Activated T-helper 17 cell treated with anti-CD3 and anti-CD28 coated beads, Interleukin-2, amount 50 U/mL, for 72 hours (primary cell): ENCODE measurements around the gene GALE. TPM values are rescaled to one million over a fixed set of nuclear protein-coding genes. Genes with fewer than 3 reads are reported as not detected.
A peak's percentile ranks its signal among the peaks of the same experiment; 100 is the strongest.
"Not testable (repeated sequence)": the region's sequence is repeated elsewhere in the genome, so short reads cannot be mapped to it uniquely, and the experiment has no call there.

ENCODE experiments used
- ATAC-seq: fragments of 150-1000 bp; cut with Tn5 transposase; replicated peaks from 2 replicates; pipeline ENCODE4 v1.10.0; 2021; ENCODE audit warnings: mild to moderate bottlenecking, moderate library complexity
- H3K27ac Mint-ChIP-seq: one replicate; pipeline ENCODE4 v1.8.0; 2022; ENCODE audit warnings: mixed read lengths
- H3K27me3 Mint-ChIP-seq: one replicate; pipeline ENCODE4 v1.8.0; 2022; ENCODE audit warnings: mixed read lengths
- H3K36me3 Mint-ChIP-seq: one replicate; pipeline ENCODE4 v1.8.0; 2022; ENCODE audit warnings: low read depth, mild to moderate bottlenecking, mixed read lengths
- H3K4me1 Mint-ChIP-seq: one replicate; pipeline ENCODE4 v1.8.0; 2022; ENCODE audit warnings: mixed read lengths
- H3K4me3 Mint-ChIP-seq: one replicate; pipeline ENCODE4 v1.8.0; 2022; ENCODE audit warnings: mild to moderate bottlenecking, mixed read lengths
- H3K9me3 Mint-ChIP-seq: one replicate; pipeline ENCODE4 v1.8.0; 2022; ENCODE audit warnings: mixed read lengths
- total RNA-seq, 2 donors: library from RNA; stranded (reverse); gene quantifications; one replicate each; pipeline ENCODE4 v1.2.3, GENCODE V29; 2022

The GALE gene
- total RNA-seq: 10 to 100 TPM; 56.6 to 57.1 TPM

DNA sequence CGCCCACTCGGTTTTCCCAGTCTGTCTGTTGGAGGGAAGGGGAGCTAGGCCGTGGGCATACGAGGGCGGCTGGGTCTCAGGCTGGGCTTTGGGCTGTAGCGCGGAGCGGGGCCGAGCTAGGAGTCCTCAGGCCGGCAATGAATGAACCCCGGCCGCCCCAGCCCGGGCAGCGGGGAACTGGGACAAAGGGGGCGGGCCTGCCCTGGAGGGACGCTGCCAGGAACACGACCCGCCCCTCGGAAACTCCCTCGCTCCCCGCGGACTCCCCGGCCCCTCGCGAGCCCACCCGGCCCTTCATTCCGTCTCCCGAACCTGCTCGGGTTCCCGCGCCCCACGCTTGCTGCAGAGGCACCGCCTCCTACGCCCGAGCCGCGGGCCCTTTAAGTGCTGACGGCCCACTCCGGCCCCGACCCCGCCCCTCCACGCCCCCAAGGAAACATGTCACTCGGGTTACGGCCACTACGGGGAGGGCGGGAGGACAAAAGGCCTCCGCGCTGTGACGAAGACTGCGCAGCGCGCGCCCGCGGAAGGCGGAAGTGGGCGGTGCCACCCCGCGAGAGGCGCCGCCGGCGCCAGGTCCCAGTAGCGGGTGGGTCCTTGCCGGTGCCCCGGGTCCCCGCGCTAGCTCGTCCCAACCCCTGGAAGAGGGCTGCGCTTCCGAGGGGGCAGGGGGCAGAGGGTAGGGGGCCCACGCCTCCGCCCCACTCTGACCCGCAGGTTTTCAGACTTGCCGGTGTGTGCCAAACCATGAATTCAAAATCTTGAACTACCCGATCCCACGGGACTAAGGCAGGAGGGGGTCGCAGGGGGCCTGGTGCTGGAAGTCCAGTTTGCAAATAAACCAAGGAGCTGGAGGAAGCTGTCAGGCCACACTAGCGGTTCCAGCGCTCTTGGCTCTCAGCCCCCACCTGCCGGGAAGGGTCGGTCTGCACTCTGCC lies at the start of gene GALE:
Gene GALE (minus strand): TSS at position 355 of the 938 bp plus-strand sequence. CDS start 1,747 bp downstream, outside the sequence.
- Mint-ChIP-seq H3K27ac (peak within 1 kb of the TSS; percentile 93), H3K9me3 (no peaks in the 10 kb centered on the region), H3K4me3 (peak within 1 kb of the TSS; percentile 93), H3K27me3 (no peaks in the 10 kb centered on the region), H3K4me1 (peaks cover 8% of the 10 kb centered on the region), H3K36me3 (peaks cover 62% of the 10 kb centered on the region)
- peak; percentile 90 for ATAC-seq

DNA sequence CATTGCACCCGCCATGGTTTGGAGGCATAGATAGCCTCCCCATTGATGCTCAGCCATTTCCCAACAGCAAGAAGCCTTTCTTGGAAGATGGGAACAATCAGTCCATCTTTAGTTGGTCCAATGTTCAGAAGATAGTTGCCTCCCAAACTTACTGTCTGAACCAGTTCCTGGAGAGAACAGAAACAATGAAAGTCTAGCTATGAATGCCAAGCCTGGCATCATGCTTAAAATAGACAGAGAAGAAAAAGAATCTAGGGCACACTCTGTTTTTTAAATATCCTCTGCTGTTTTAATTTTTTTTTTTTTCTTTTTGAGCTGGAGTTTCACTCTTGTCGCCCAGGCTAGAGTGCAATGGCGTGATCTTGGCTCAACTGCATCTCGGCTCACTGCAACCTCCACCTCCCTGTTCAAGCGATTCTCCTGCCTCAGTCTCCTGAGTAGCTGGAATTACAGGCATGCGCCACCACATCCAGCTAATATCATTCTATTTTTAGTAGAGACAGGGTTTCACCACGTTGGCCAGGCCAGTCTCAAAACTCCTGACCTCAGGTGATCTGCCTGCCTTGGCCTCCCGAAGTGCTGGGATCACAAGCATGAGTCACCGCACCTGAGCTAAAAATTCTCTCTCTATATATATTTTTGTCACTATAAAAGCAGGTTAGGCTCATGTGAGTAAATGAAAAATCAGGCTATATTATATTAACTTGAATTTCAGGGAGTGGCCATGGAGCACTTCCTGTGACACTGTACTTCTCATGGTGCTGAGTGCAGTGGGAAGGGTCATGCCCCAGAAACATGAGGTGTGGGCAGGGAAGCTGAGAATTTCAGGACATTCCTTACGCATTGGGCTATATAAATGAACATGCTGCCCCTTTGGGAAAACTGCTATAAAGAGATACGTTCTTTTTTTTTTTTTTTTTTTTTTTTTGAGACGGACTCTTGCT lies 48.4 kb upstream of the GALE start:
- Mint-ChIP-seq H3K27me3 (no peaks in the 10 kb centered on the region), H3K27ac (no peak overlapping the region), H3K9me3 (no peaks in the 10 kb centered on the region), H3K4me1 (no peaks in the 10 kb centered on the region), H3K4me3 (no peak overlapping the region), H3K36me3 (peaks cover 45% of the 10 kb centered on the region)
- ATAC-seq: no peak

DNA sequence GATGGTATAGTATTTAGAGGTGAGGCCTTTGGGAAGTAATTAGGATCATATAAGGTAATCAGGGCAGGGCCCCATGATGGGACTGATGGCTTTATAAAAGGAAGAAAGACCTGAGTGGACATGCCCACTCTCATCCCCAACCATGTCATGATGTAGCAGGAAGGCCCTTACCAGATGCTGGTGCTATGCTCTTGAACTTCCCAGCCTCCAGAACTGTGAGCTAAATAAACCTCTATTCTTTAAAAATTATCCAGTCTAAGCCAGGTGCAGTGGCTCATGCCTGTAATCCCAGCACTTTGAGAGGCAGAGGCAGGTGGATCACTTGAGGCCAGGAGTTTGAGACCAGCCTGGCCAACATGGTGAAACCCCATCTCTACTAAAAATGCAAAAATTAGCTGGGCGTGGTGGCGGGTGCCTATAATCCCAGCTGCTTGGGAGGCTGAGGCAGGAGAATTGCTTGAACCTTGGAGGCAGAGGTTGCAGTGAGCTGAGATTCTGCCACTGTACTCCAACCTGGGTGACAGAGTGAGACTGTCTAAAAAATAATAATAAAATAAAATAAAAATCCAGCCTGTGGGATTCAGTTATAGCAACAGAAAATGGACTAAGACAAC lies 47.0 kb upstream of the GALE start:
- not testable (repeated sequence) for H3K27me3 Mint-ChIP-seq, ATAC-seq, H3K4me3 Mint-ChIP-seq, H3K27ac Mint-ChIP-seq, H3K4me1 Mint-ChIP-seq, H3K9me3 Mint-ChIP-seq
- peaks cover 45% of the 10 kb centered on the region for H3K36me3 Mint-ChIP-seq

DNA sequence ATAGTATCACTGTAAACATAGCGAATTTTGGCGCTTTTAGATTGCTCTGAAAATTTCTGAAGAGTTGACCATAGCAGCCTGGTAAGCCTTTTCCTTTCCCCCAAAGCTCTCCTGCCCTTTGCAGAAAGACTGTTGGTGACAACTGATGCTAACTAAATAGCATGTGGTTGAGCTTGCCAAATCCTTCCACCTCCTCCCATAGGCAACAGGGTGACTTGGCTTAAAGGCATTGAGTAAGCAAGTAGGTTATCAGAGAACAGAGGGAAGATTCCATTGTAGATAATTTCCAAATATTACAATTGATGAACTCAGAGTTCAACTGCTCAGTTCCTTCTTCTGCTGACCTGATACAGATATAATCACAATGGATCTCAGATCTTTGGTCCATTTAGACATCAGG lies 44.6 kb upstream of the GALE start:
- Mint-ChIP-seq H3K27ac (no peak overlapping the region), H3K4me1 (no peaks in the 10 kb centered on the region), H3K4me3 (no peak overlapping the region), H3K9me3 (no peaks in the 10 kb centered on the region), H3K36me3 (peaks cover 45% of the 10 kb centered on the region), H3K27me3 (no peaks in the 10 kb centered on the region)
- ATAC-seq: no peak

DNA sequence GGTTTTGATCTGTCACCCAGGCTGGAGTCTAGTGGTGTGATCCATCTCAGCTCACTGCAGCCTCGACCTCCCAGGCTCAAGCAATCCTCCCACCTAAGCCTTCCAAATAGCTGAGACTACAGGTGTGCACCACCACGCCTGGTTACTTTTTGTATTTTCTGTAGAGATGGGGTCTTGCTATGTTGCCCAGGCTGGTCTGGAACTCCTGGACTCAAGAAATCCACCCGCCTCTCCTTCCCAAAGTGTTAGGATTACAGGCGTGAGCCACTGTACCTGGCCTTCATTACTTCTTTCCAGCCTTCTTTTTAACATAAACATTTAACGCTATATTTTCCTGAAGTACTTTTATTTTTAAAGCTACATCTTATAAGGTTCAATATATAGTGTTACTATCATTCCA lies 43.1 kb upstream of the GALE start:
- H3K36me3 Mint-ChIP-seq: peaks cover 40% of the 10 kb centered on the region
- no peak overlapping the region for H3K27ac Mint-ChIP-seq
- H3K27me3 Mint-ChIP-seq: no peaks in the 10 kb centered on the region
- ATAC-seq: no peak
- H3K4me1 Mint-ChIP-seq: no peaks in the 10 kb centered on the region
- no peaks in the 10 kb centered on the region for H3K9me3 Mint-ChIP-seq
- H3K4me3 Mint-ChIP-seq: no peak overlapping the region

DNA sequence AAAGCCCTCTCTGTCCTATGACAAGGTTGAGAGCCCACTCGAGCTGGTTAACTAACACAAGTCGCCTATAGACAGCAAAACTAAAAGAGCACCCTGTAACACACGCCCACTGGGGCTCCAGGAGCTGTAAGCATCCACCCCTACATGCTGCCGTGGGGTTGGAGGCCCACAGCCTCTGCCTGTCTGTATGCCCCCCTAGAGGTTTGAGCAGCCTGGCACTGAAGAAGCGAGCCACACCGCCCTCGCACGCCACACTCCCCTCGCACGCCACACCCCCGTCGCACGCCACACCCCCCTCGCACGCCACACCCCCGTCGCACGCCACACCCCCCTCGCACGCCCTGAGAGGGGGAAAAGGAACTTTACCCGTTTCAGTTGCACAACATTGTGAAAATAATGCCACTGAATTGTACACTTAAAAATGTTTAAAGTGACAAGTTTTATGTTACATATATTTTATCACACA lies 37.9 kb upstream of the GALE start:
- H3K4me3 Mint-ChIP-seq: peak overlapping the region; percentile 82
- peaks cover 10% of the 10 kb centered on the region for H3K27me3 Mint-ChIP-seq
- peaks cover 9% of the 10 kb centered on the region for H3K4me1 Mint-ChIP-seq
- no peak overlapping the region for H3K27ac Mint-ChIP-seq
- H3K9me3 Mint-ChIP-seq: no peaks in the 10 kb centered on the region
- no peaks in the 10 kb centered on the region for H3K36me3 Mint-ChIP-seq
- ATAC-seq: peak; percentile 99

DNA sequence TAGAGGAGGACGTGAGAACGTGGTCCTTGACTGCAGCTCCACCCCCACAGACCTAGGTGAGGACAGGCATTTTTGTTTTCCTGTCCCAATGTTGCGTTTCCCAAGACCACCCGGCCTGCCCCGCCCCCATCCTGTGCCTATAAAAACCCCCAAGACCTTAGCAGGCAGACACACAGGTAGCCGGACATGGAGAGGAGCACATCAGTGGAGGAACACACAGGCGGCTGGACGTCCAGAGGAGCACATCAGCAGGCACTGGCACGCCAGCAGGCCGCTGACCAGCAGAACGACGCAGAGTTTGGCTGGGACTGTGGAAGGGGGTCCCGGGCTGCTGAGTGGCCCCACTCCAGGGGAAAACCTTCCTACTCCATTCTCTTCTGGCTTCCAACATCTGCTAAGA lies 37.4 kb upstream of the GALE start:
- Mint-ChIP-seq H3K27me3 (peaks cover 10% of the 10 kb centered on the region), H3K27ac (no peak overlapping the region), H3K4me3 (peak overlapping the region; percentile 82), H3K36me3 (no peaks in the 10 kb centered on the region), H3K9me3 (no peaks in the 10 kb centered on the region), H3K4me1 (peaks cover 9% of the 10 kb centered on the region)
- peak; percentile 8 for ATAC-seq

DNA sequence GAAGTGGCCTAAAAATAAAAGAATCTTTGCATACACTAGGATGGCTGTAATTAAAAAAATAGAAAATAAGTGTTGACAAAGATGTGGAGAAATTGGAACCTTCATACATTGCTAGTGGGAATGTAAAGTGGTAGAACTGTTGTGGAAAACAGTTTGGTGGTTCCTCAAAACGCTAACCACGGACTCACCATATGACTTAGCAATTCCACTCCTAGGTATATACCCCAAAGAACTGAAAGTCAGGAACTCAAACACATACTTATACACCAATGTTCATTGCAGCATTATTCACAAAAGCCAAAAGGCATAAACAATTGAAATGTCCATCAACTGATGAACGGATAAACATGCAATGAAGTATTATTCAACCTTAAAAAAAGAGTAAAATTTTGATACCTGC lies 35.5 kb upstream of the GALE start:
- H3K27me3 Mint-ChIP-seq: peaks cover 10% of the 10 kb centered on the region
- peaks cover 9% of the 10 kb centered on the region for H3K4me1 Mint-ChIP-seq
- peak; percentile 24 for ATAC-seq
- H3K36me3 Mint-ChIP-seq: no peaks in the 10 kb centered on the region
- no peaks in the 10 kb centered on the region for H3K9me3 Mint-ChIP-seq
- no peak overlapping the region for H3K4me3 Mint-ChIP-seq
- H3K27ac Mint-ChIP-seq: no peak overlapping the region

DNA sequence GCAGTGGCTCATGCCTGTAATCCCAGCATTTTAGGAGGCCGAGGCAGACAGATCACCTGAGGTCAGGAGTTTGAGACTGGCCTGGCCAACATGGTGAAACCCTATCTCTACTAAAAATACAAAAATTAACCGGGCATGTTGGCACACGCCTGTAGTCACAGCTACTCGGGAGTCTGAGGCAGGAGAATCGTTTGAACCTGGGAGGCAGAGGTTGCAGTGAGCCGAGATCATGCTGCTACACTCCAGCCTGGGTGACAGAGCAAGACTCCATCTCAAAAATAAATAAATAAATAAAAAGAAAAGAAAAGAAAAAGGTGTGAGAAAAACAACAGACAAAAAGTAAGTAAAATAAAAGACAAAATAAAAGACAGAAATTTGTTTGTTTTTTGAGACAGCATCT lies 33.6 kb upstream of the GALE start:
- not testable (repeated sequence) for H3K36me3 Mint-ChIP-seq, H3K4me1 Mint-ChIP-seq, H3K9me3 Mint-ChIP-seq, H3K27ac Mint-ChIP-seq, H3K4me3 Mint-ChIP-seq, H3K27me3 Mint-ChIP-seq, ATAC-seq

DNA sequence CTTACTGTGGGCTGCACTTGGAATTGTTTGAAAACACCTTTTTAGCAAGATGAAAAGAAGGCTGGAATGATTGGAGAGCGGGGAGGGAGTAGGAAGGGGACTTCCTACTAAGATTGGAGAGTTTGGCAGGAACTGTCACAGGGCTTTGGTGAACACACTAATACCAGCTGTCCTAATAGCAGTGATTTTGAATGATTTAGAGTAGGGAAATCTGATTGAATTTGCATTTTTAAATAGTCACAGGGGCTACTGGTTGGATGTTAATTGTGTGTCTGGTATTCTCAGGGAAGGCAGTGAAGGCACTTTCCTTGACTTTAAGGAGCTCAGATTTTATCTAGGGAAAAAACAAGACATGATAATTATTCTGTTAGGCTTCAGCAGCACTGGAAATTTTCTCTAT lies 27.2 kb upstream of the GALE start:
- no peak overlapping the region for H3K27ac Mint-ChIP-seq
- no peaks in the 10 kb centered on the region for H3K27me3 Mint-ChIP-seq
- H3K4me3 Mint-ChIP-seq: no peak overlapping the region
- ATAC-seq: no peak
- no peaks in the 10 kb centered on the region for H3K9me3 Mint-ChIP-seq
- peaks cover 20% of the 10 kb centered on the region for H3K36me3 Mint-ChIP-seq
- H3K4me1 Mint-ChIP-seq: peaks cover 4% of the 10 kb centered on the region

DNA sequence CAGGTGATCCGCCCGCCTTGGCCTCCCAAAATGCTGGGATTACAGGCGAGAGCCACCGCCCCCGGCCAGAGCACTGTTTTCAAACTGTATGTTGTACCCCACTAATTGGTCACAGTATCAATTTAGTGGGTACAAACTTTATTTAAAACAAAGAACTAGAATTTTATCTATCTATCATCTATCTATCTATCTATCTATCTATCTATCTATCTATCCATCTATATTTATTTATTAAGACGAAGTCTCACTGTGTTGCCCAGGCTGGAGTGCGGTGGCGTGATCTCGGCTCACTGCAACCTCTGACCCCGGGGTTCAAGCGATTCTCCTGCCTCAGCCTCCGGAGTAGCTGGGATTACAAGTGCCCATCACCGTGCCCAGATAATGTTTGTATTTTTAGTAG lies 26.0 kb upstream of the GALE start:
- peaks cover 20% of the 10 kb centered on the region for H3K36me3 Mint-ChIP-seq
- H3K27me3 Mint-ChIP-seq, H3K4me1 Mint-ChIP-seq, H3K27ac Mint-ChIP-seq, H3K9me3 Mint-ChIP-seq, ATAC-seq: not testable (repeated sequence)
- peak overlapping the region; percentile 90 for H3K4me3 Mint-ChIP-seq

DNA sequence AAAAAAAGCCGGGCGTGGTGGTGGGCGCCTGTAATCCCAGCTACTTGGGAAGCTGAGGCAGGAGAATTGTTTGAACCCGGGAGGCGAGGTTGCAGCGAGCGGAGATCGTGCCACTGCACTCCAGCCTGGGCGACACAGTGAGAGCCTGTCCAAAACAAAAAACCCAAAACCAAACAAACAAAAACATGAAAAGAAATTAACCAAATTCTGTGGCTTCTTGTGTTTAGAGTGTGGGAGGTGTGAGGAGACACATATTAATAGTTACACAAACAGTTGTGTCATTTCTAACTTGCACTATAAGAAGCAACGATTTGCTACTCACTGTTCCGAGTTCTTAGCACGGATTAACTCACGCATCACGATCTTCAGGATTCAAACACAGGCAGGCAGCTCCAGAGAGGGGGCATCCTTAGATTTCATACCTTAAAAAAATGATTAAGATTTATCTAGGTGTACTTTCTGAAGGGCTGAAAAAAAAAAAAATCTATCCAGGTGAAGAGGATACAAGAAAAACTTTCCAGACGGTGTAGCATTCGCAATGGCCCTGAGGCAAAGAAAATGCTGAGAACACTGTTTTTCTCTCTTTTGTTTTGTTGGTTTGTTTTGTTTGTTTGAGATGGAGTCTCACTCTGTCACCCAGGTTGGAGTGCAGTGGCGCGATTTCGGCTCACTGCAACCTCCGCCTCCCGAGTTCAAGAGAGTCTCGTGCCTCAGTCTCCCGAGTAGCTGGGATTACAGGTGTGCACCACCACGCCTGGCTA lies 25.4 kb upstream of the GALE start:
- no peaks in the 10 kb centered on the region for H3K9me3 Mint-ChIP-seq
- peaks cover 10% of the 10 kb centered on the region for H3K4me1 Mint-ChIP-seq
- peaks cover 20% of the 10 kb centered on the region for H3K36me3 Mint-ChIP-seq
- H3K4me3 Mint-ChIP-seq: peak overlapping the region; percentile 90
- H3K27ac Mint-ChIP-seq: peak overlapping the region; percentile 97
- peak; percentile 81 for ATAC-seq
- no peaks in the 10 kb centered on the region for H3K27me3 Mint-ChIP-seq

DNA sequence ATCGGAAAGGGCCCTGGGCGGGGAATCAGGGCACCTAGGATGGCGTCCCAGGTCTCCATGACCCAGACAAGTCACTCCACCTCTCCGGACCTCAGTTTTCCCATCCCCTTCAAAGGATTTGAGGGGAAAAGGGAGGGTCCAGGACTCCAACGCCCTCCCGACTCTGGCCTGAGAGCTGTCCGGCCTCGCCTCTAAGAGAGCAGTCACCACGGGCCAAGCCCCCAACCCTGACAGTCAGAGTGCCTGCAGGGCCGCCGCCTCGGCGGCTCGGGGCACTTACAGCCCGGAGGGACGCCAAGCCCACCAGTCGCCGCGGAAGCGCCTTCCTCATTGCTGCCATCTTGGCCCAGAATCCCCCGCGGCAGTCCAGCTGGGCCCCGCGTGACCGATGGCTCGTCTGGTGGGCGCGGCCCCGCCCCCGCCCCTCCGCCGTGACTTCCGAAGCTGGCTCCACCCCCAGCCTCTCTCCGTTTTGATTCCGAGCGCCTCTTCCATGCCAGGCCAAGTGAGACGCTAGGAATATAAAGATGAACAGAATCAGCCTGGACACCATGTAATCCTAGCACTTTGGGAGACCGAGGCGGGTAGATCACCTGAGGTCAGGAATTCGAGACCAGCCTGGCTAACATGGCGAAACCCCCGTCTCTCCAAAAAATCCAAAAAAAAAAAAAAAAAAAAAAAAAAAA lies 24.7 kb upstream of the GALE start, which contains the start of gene HMGCL:
Gene HMGCL (minus strand): TSS at position 354 of the 686 bp plus-strand sequence. CDS start 14 bp downstream, at position 340.
- Mint-ChIP-seq H3K27me3 (no peaks in the 10 kb centered on the region), H3K9me3 (no peaks in the 10 kb centered on the region), H3K36me3 (peaks cover 28% of the 10 kb centered on the region), H3K4me3 (peak within 1 kb of the TSS; percentile 90), H3K4me1 (peaks cover 10% of the 10 kb centered on the region), H3K27ac (peak within 1 kb of the TSS; percentile 97)
- ATAC-seq: peak; percentile 88
